ENCODE data around the gene EBF3.

The EBF3 gene

DNA sequence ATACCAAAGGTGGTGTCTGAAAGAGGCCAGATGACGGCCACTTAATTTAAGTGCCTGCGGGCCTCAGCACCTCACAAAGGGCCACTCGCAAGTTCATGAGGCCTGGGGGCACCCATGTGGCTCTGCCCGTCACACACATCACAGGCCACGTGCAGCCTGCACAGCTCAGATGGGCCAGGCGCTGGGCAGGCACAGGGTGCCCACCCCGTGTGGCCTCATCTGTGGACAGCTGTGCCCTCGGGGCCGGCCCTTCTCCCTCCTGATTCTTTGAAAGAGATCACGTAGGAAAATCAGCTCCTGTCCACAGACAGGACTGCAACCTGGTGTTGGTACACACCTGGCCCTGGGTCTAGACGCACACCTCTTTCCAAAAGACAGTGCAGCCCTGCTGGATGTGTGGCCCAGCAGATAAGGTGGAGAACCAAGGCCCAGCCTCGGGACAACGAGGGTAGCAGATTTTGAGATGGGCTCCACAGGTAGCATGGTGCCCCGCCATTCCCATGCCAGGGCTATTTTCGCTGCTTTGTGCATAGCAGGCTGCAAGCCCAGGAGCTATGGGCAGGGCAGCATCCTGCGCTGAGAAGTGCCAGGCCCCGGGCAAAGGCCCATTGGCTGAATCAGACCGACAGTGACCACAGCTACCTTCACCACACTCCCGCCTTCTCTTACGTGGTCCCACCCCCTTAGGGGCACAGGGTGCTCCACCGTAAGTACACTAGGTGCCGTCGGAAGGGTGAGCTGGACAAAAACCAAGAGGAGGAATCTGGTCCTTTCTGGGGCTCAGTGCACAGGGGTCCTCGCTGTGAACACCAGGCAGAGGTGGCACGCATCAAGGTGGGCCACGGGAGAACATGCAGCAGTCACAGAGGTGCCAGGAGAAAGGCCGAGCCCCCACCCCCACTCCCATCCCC lies 124.5 kb downstream of the EBF3 start:
- CTCF ChIA-PET: no interaction called here
- no peak for TF ChIP-seq CTCF (conservative IDR thresholded peaks at IDR 0.05; ENCODE audit: low read depth)
- DNase-seq (ENCODE audit: low spot score): no peak
- H3K27ac ChIP-seq: no peak overlapping the region
- POLR2A ChIA-PET (ENCODE audit: low non-redundant PET): no interaction called here

DNA sequence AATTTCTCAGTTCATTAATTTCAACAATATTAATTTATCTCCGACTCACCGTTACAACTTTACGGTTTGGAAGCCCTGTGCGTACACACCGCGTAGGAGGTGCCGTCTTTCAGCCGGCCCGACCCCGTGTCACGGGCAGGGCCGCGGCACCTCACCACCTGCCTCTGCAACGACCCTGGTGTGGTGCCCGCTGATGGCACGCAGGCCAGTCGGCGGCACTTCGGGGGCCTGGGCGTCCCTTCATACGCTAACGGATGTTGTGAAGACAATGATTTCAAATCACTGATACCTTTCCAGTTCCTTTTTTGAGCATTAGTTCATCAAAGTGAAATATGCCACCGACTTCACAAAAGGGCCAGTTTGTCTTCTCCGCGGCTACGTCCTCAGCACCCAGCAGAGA lies 125.3 kb downstream of the EBF3 start:
- ChIA-PET CTCF (no interaction called here), POLR2A (ENCODE audit: low non-redundant PET) (no interaction called here)
- H3K27ac ChIP-seq: no peak overlapping the region
- TF ChIP-seq CTCF (conservative IDR thresholded peaks at IDR 0.05; ENCODE audit: low read depth): no peak
- no peak for DNase-seq (ENCODE audit: low spot score)

GRCh38 chr10:129837909-129838582 lies 126.0 kb downstream of the EBF3 start:
- POLR2A ChIA-PET (ENCODE audit: low non-redundant PET): no interaction called here
- no peak for DNase-seq (ENCODE audit: low spot score)
- H3K27ac ChIP-seq: no peak overlapping the region
- TF ChIP-seq CTCF (conservative IDR thresholded peaks at IDR 0.05; ENCODE audit: low read depth): no peak
- CTCF ChIA-PET: no interaction called here

DNA sequence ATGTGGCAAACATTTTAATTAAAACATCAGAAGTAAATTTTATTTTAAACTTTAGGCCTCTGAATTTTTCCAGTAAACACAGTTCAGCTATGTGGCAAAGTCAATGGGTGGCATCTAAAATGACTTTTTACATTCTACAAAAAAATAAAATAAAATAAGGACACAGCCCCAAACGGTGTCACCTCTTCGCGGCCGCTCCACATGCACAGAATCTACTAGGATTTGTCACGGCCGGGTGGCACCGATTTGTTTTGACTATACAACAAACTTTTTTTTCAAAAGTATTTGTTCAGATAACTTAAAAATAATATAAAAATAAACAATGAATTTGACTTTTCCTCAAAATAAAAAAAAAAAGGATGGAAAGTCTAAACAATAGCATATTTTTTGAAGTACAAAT lies 127.8 kb downstream of the EBF3 start:
- no peak overlapping the region for H3K27ac ChIP-seq
- no peak for TF ChIP-seq CTCF (conservative IDR thresholded peaks at IDR 0.05; ENCODE audit: low read depth)
- no peak for DNase-seq (ENCODE audit: low spot score)
- ChIA-PET CTCF (no interaction called here), POLR2A (ENCODE audit: low non-redundant PET) (no interaction called here)

GRCh38 chr10:129833994-129834739 lies 129.9 kb downstream of the EBF3 start:
- ChIA-PET POLR2A (ENCODE audit: low non-redundant PET) (no interaction called here), CTCF (interaction anchor here (1.1 kb wide), 1 partner anchor 9 kb away, joined by 4 read pairs; no protein-coding TSS in a partner anchor)
- TF ChIP-seq CTCF (conservative IDR thresholded peaks at IDR 0.05; ENCODE audit: low read depth): no peak
- DNase-seq (ENCODE audit: low spot score): no peak
- no peak overlapping the region for H3K27ac ChIP-seq

DNA sequence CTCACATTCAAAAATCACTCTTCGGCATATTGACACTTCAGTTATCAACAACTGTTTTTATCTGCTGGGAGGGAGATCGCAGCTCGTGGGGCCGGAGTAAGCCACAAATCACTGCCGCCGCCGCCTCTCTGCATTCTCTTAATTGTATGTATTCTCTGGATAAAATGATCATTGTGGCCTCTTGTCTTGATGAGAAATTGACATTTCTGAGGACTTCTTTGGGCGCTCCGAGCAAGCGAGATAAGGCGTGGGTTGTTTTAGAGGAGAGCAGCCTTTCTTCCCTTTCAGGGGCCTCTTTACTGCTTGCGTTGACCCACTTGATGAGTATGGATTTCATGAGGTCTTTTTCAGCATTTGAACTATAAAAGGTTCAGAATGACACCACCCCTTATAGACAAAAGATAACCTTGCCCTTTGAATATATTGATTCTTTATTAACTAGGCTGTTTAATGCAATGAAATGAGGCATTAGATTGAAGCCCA lies 130.6 kb downstream of the EBF3 start:
- TF ChIP-seq CTCF (conservative IDR thresholded peaks at IDR 0.05; ENCODE audit: low read depth): no peak
- ChIA-PET POLR2A (ENCODE audit: low non-redundant PET) (no interaction called here), CTCF (no interaction called here)
- DNase-seq (ENCODE audit: low spot score): no peak
- no peak overlapping the region for H3K27ac ChIP-seq
